Erythroblast (primary cell): ENCODE results near the gene TOLLIP.
"Not testable (repeated sequence)": the region's sequence is repeated elsewhere in the genome, so short reads cannot be mapped to it uniquely, and the experiment has no call there.

Experiments
- DNase-seq, 2 experiments: peaks; one replicate each; lab custom pipeline; 2025; lab: John Stamatoyannopoulos, UW
- GATA1 ChIP-seq: IDR thresholded peaks from 2 replicates; pipeline ENCODE4 v1.6.1; 2011; ENCODE audit warnings: low read depth, mild to moderate bottlenecking, control low read depth, low read length, moderate library complexity
- POLR2A ChIP-seq: IDR thresholded peaks from 2 replicates; pipeline ENCODE4 v1.6.1; 2011; ENCODE audit warnings: mild to moderate bottlenecking, low read length

The TOLLIP gene

DNA sequence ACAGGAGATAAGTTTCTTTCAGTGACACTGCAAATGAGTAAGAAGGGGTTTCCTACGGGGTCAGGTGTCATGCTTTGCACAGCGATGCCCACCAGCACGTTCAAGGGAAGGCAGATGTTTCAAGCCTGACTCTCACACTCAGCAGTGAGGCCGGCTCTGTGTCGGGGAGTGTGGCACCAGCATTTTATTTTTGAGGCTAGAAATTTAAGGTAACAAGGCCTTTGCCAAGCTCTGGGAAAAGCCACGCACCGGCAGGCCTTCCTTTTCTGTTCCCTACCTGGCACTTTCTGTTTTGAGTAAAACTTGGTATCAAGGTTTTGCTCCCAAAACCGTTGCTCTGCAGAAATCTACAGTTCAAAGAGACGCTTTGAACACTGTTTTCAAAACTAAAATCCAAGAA is 38.0 kb downstream of the TOLLIP start:
- TF ChIP-seq POLR2A = no peak
- no peak for TF ChIP-seq GATA1
- DNase-seq = no peak

DNA sequence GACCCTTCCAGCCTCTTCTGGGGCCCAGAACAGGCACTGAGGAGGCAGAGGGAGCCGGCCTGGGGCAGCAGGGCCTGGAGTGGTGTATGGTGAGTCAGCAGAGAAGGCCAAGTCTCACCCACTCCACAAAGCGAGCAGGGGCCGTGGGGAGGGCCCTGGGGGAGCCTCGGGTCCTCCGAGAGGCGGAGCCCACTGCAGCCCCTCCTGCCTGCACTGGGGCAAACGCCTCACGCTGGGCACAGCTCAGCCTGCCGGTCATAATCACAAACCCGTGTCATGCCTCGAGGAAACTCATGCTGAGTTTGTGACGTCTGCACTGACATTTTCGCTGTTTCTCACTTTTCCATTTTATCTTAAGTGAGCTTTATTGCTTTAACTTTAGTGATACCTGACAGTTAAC is 38.4 kb downstream of the TOLLIP start:
- TF ChIP-seq GATA1 (no peak), POLR2A (no peak)
- no peak for DNase-seq

DNA sequence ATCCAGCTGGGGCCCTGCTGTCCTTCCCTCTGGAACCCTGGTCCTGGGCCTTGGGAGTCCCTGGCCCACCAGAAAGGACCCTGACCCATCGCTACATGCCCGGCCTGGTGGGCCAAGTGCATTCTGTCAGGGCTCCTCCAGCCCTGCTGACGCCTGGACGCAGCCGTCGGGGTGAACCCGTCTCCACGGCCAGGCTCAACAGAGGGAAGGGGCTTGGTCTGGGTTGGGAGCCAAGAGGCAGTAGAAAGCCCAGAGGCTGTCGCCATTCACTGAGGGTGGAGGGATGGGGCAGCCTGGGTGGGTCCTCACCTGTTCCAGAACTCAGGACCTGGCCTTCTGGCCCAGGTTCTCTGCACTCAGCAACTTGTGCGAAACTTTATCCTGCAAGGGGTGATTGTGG is 39.0 kb downstream of the TOLLIP start:
- DNase-seq = no peak
- TF ChIP-seq GATA1 (no peak), POLR2A (no peak)

DNA sequence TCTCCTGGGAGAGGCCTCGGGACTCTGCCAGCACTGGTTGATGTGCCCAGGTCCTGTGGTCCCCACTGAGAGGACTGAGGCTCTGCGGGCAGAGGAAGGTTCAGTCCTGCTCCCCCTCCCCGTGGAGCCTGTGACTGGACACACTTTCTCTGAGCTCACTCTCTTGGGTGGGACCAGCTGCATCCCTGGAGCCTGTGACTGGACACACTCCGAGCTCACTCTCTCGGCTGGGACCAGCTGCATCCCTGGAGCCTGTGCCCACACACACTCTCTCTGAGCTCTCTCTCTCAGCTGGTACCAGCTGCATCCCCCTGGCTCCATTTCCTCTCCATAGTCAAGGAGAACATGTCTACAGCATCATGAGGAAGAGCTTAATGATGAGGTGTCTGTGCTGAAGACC is 39.5 kb downstream of the TOLLIP start:
- TF ChIP-seq POLR2A = no peak
- TF ChIP-seq GATA1 = no peak
- DNase-seq = no peak

DNA sequence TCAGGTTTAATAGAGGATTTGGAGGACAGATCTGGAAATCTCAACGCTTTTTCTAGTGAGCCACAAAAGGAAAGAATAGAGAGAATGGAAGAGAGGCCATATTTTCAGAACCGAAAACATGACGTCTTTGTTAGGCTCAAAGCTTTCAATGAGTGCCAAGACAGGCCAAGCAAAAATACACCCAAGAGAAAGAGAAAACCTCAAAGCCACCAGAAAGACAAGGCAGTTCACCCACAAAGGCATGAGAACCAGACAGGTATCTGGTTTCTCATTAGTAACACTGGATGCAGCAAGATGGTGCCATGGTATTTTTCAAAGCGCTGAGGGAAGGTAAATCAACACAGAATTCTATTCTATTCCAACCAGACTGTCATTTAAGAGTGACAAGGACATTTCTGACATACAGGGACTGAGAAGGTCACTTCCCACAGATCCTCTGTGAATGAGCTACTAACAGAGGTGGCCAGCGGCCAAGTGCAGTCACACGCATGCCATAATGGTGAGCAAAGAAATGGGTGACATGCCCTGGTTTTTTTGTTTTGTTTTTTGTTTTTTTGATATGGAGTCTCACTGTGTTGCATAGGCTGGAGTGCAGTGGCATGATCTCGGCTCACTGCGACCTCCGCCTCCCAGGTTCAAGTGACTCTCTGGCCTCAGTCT is 41.9 kb downstream of the TOLLIP start:
- TF ChIP-seq POLR2A (no peak), GATA1 (no peak)
- no peak for DNase-seq

DNA sequence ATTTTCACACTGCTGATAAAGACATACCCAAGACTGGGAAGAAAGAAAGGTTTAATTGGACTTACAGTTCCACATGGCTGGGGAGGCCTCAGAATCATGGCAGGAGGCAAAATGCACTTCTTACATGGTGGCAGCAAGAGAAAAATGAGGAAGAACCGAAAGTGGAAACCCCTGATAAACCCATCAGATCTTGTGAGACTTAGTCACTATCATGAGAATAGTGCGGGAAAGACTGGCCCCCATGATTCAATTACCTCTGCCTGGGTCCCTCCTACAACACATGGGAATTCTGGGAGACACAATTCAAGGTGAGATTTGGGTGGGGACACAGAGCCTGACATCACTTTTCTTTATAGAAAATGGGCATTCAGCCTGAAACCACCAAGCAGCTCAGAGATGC is 42.5 kb downstream of the TOLLIP start:
- not testable (repeated sequence) for DNase-seq

DNA sequence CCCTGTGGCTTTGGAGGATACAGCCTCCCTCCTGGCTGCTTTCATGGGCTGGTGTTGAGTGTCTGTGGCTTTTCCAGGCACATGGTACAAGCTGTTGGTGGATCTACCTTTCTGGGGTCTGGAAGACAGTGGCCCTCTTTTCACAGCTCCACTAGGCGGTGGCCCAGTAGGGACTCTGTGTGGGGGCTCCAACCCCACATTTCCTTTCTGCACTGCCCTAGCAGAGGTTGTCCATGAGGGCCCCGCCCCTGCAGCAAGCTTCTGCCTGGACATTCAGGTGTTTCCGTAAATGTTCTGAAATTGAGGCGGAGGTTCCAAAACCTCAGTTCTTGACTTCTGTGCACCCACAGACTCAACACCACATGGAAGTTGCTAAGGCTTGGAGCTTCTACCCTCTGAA is 44.0 kb downstream of the TOLLIP start:
- DNase-seq = not testable (repeated sequence)

DNA sequence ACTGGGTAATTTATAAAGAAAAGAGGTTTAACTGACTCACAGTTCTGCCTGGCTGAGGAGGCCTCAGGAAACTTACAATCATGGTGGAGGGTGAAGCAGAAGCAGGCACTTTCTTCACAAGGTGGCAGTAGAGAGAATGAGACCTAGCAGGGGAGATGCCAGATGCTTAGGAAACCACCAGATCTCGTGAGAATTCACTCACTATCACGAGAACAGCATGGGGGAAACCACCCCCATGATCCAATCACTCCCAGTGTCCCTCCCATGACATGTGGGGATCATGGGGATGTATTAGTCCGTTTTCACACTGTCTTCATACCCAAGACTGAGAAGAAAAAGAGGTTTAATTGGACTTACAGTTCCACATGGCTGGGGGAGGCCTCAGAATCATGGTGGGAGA is 45.0 kb downstream of the TOLLIP start:
- peak; percentile 67 to 71 for DNase-seq

DNA sequence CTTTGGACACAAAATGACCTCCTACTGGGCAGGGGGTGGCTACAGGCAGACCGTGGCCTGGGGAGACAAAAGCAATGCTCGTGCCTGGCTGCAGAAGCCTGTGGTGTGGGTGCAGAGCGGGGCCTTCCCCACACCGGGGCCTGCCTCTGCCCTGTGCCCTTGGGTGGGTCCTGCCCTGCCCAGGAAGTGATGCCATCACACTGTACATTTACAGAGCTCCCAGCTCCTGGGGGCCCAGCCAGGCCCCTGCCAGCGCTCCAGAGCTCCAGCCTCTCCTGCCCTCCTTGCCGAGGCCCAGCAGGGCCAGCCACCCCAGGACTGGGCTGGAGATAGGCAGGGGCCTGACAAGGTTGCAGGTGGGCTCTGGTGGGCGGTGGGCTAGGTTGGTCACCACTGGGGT is 46.4 kb downstream of the TOLLIP start:
- peak; percentile 5 for TF ChIP-seq POLR2A
- no peak for TF ChIP-seq GATA1
- DNase-seq = no peak

DNA sequence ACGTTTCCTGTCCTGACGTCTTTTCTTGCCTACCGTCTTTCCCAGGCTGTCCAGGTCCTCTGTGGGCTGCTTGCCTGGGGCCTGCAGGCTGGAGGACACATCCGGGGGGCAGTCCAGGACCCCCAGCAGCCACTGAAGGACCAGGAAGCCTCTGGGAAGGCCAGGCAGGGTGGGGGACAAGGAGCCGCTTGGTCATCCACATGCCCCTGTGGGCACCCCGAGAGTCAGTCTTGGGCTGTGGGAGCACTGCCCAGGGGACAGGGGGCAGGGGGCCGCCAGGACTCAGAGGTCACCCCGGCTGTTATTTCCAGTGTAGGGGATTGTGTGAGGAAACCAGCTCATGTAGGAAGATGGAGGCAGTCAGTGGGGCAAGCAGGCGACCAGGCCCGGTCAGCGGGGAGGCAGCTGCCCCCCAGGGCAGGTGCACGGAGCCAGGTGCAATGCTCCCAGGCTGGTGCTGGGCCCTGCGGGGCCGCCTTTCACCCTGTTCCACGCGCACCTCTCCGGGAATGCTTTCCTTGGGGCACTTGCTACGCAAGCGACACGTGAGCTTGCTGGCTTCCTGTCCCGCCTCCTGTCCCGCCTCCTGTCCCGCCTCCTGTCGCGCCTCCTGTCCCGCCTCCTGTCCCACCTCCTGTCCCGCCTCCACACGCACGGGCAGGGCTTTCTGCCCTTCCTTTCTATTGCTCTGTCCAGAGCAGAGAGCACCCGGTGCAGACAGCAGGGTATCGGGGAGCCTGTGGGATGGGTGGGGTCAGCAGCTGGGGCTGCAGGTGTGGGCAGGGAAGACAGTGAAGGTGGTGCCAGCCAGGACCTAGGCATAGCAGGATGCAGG is 47.0 kb downstream of the TOLLIP start:
- DNase-seq = peak; percentile 89
- TF ChIP-seq GATA1 (no peak), POLR2A (peak; percentile 62)

DNA sequence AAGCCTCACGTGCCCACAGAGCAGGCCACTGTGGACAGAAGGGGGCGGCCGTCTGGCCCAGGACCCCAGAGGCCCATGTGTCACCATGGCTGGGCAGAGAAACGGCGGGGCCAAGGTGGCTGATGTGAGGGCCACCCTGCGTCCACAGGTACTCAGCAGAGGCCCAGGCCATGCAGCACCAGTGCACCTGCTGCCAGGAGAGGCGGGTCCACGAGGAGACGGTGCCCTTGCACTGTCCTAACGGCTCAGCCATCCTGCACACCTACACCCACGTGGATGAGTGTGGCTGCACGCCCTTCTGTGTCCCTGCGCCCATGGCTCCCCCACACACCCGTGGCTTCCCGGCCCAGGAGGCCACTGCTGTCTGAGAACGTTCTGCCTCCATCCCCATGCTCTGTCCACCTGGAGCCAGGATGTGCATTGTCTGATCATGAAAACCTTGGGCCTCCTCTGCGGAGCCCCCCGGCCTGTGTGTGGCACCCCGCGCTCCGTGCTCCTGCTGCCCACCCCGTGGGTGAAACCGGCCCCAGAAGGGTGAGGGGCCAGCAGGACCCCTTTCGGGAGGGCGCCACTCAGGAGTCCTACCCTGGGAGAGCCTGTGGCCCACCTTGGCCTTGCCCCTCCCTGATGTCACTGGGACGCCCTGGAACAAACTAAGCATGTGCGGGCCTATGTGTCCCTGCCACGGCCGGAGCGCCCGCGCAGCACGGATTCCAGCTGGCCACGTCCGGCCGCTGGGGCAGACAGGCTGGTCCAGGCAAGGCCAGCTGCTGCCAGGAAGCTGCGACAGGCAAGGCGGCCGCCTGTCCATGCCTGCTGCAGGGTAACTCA is 48.0 kb downstream of the TOLLIP start:
- TF ChIP-seq GATA1 = no peak
- no peak for TF ChIP-seq POLR2A
- DNase-seq = no peak

DNA sequence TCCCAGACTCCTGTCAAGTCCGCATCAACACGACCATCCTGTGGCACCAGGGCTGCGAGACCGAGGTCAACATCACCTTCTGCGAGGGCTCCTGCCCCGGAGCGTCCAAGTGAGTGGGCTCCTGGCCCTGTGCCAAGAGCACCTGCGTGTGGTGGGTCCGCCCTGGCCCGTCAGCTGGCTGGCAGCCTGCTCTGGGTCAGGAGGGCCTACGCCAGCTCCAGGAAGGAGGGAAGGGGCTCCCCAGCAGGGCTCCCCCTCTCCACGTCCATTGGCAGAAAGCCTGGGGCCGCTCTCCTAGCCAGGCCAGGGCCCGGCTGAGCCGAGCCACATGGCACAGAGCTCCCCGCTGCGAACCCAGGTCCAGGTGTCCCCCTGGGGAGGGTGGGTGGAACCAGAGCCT is 48.8 kb downstream of the TOLLIP start:
- no peak for DNase-seq
- no peak for TF ChIP-seq POLR2A
- no peak for TF ChIP-seq GATA1

DNA sequence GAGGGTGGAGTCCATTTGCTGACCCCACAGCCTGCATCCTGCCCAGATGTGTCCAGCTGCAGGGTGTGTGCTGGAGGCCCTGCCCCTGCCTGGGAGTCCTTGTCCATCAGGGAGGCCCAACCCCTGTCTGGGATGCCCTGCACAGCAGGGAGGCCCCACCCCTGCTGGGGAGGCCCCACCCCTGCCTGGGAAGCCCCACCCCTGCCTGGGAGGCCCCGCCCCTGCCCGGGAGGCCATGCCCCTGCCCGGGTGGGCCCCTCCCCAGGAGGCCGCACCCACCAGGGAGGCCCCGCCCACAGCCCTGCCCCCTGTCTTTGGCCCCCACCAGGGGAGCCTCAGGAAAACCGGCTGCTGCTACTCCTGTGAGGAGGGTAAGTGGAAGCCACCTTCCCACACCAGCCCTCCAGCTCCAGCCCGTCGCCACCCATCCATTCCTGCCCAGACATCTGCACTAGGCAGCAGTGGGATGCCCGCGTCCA is 49.4 kb downstream of the TOLLIP start:
- peak; percentile 66 to 77 for DNase-seq
- TF ChIP-seq POLR2A = no peak
- no peak for TF ChIP-seq GATA1

DNA sequence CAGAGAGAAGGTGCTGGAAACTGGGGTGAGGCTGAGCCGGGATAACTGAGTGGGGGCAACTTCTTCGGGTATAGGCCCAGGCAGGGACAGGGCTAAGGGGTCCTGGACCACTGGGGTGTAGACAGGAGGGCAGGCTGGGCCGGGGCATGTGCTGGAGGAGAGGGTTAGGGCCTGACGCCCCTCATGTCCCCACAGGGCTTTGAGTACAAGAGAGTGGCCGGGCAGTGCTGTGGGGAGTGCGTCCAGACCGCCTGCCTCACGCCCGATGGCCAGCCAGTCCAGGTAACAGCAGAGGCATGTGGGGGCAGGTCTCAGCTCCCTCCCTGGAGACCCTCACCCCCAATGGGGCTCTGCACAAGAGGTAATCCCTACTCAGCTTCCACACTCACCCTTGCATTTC is 49.9 kb downstream of the TOLLIP start:
- DNase-seq = no peak
- TF ChIP-seq GATA1 (no peak), POLR2A (no peak)

DNA sequence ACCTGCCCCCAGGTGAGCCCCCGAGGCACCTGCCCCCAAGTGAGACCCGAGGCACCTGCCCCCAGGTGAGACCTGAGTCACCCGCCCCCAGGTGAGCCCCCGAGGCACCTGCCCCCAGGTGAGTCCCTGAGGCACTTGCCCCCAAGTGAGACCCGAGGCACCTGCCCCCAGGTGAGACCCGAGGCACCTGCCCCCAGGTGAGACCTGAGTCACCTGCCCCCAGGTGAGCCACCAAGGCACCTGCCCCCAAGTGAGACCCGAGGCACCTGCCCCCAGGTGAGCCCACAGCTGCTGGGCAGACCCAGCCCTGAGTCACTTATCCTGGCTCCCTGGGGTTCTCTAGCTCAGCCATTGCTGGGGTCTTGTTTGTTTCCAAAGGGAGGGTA is 50.4 kb downstream of the TOLLIP start:
- TF ChIP-seq POLR2A = no peak
- TF ChIP-seq GATA1 = no peak
- no peak for DNase-seq
